ENCODE results near the gene HINT2. TPM values are rescaled to one million over a fixed set of nuclear protein-coding genes. Genes with fewer than 3 reads are reported as not detected.

Gene HINT2
- total RNA-seq, 4 donors from 2014 or later: 23.4 to 32.4 (median 27.5) TPM

- TF ChIP-seq POLR2A (IDR thresholded peaks at IDR 0.05; ENCODE audit: low read depth): no peak
- TF ChIP-seq EP300 (IDR thresholded peaks at IDR 0.05): no peak
- no peak for TF ChIP-seq CTCF (IDR thresholded peaks at IDR 0.05)
- TF ChIP-seq POLR2AphosphoS5 (IDR thresholded peaks at IDR 0.05): no peak
- Histone ChIP-seq H3K4me3 (no peak overlapping the region), H3K9me3 (no peaks in the 10 kb centered on the region), H3K4me1 (peaks cover 3 to 13% (median 10%) of the 10 kb centered on the region in 4 donors), H3K27me3 (no peaks in the 10 kb centered on the region), H3K36me3 (no peaks in the 10 kb centered on the region), H3K27ac (replicated peaks in 1 of 4) (no peak overlapping the region)
- 51% methylated on average over 3 of the region's 3 CpGs for WGBS
- DNase-seq (ENCODE audit: extremely low spot score): peak; percentile 74
- intact Hi-C loops (cut with DNase I): no loop called here
Measured at GRCh38 chr9:35859990-35860339, 45.1 kb upstream of the HINT2 start.

- Histone ChIP-seq H3K4me1 (peaks cover 3 to 13% (median 10%) of the 10 kb centered on the region in 4 donors), H3K27me3 (no peaks in the 10 kb centered on the region), H3K9me3 (no peaks in the 10 kb centered on the region), H3K4me3 (no peak overlapping the region), H3K27ac (replicated peaks in 1 of 4) (no peak overlapping the region), H3K36me3 (peaks cover 0 to 2% (median under 1%) of the 10 kb centered on the region in 4 donors)
- TF ChIP-seq POLR2AphosphoS5 (IDR thresholded peaks at IDR 0.05) (no peak), POLR2A (IDR thresholded peaks at IDR 0.05; ENCODE audit: low read depth) (no peak), EP300 (IDR thresholded peaks at IDR 0.05) (no peak), CTCF (IDR thresholded peaks at IDR 0.05) (no peak)
- intact Hi-C loops (cut with DNase I): no loop called here
- peak; percentile 91 for DNase-seq (ENCODE audit: extremely low spot score)
- 58% methylated on average over 13 of the region's 16 CpGs for WGBS
Measured at GRCh38 chr9:35859310-35859989, 44.6 kb upstream of the HINT2 start.

GRCh38 chr9:35858458-35858857 lies 43.6 kb upstream of the HINT2 start:
- peaks cover 3 to 13% (median 10%) of the 10 kb centered on the region in 4 donors for H3K4me1 ChIP-seq
- H3K9me3 ChIP-seq: no peaks in the 10 kb centered on the region
- peak; percentile 53 for DNase-seq (ENCODE audit: extremely low spot score)
- H3K27me3 ChIP-seq: no peaks in the 10 kb centered on the region
- TF ChIP-seq CTCF (IDR thresholded peaks at IDR 0.05) (no peak), POLR2AphosphoS5 (IDR thresholded peaks at IDR 0.05) (no peak), EP300 (IDR thresholded peaks at IDR 0.05) (no peak), POLR2A (IDR thresholded peaks at IDR 0.05; ENCODE audit: low read depth) (no peak)
- intact Hi-C loops (cut with DNase I): no loop called here
- no peak overlapping the region for H3K27ac ChIP-seq (replicated peaks in 1 of 4)
- no peak overlapping the region for H3K4me3 ChIP-seq
- H3K36me3 ChIP-seq: peaks cover 0 to 11% (median 9%) of the 10 kb centered on the region in 4 donors
- 70% methylated on average over 5 of the region's 5 CpGs for WGBS

GRCh38 chr9:35856882-35857281 lies 42.0 kb upstream of the HINT2 start:
- H3K27me3 ChIP-seq: no peaks in the 10 kb centered on the region
- peaks cover 0 to 24% (median 18%) of the 10 kb centered on the region in 4 donors for H3K36me3 ChIP-seq
- H3K27ac ChIP-seq (replicated peaks in 1 of 4): no peak overlapping the region
- no peaks in the 10 kb centered on the region for H3K9me3 ChIP-seq
- TF ChIP-seq POLR2AphosphoS5 (IDR thresholded peaks at IDR 0.05) (no peak), CTCF (IDR thresholded peaks at IDR 0.05) (no peak), POLR2A (IDR thresholded peaks at IDR 0.05; ENCODE audit: low read depth) (no peak), EP300 (IDR thresholded peaks at IDR 0.05) (no peak)
- H3K4me3 ChIP-seq: no peak overlapping the region
- WGBS: 89% methylated on average over 4 of the region's 5 CpGs
- peak; percentile 86 for DNase-seq (ENCODE audit: extremely low spot score)
- peaks cover 3 to 13% (median 10%) of the 10 kb centered on the region in 4 donors for H3K4me1 ChIP-seq
- intact Hi-C loops (cut with DNase I): no loop called here
